Thoracic aorta (tissue), 2 donors: ENCODE measurements around the gene LRRC40. TPM values are rescaled to one million over a fixed set of nuclear protein-coding genes. Genes with fewer than 3 reads are reported as not detected.

Experiments
- ATAC-seq: fragments of 150-250 bp; one replicate; pipeline ENCODE4 v1.8.0; 2017; ENCODE audit warnings: low read depth; ENCODE audit not compliant: insufficient number of reproducible peaks, low FRiP score
- DNase-seq: peaks from one replicate; pipeline ENCODE4 v3.0.0-alpha.2; 2020; ENCODE audit warnings: low spot score
- H3K27ac ChIP-seq, 2 donors: fragments of 200-600 bp; sonication (generic); 1 replicate in 1 of 2; 2 replicates in 1 of 2; pipeline ENCODE4 v1.5.1; 2016; ENCODE audit warnings: mild to moderate bottlenecking in 2 of 2, moderate library complexity in 2 of 2
- H3K27me3 ChIP-seq: fragments of 200-600 bp; sonication (generic); replicated peaks from 2 replicates; pipeline ENCODE4 v1.6.0; 2016; ENCODE audit warnings: mild to moderate bottlenecking; ENCODE audit not compliant: insufficient read depth
- H3K36me3 ChIP-seq: fragments of 200-600 bp; sonication (generic); one replicate; pipeline ENCODE4 v1.5.1; 2016
- H3K4me1 ChIP-seq, 2 donors: fragments of 200-600 bp; sonication (generic); 1 replicate in 1 of 2; 2 replicates in 1 of 2; pipeline versions ENCODE4 v1.5.1 to v1.6.0; 2016; ENCODE audit warnings: low read depth in 2 of 2, mild to moderate bottlenecking in 1 of 2; ENCODE audit not compliant: control insufficient read depth in 1 of 2
- H3K4me3 ChIP-seq: fragments of 200-600 bp; sonication (generic); 2 replicates; pipeline ENCODE4 v1.5.1; 2016; ENCODE audit warnings: mild to moderate bottlenecking
- H3K9me3 ChIP-seq: fragments of 200-600 bp; sonication (generic); 2 replicates; pipeline ENCODE4 v1.5.1; 2016
- CTCF ChIP-seq: fragments of 200-600 bp; sonication (generic); IDR thresholded peaks from one replicate; pipeline ENCODE4 v1.5.1; 2019; ENCODE audit warnings: antibody characterized with exemption
- total RNA-seq, 2 donors: library from RNA; depleted of rRNA; stranded (reverse); fragments of >200 nt; gene quantifications; one replicate each; pipeline versions ENCODE4 v1.1.0 to v1.2.3, GENCODE V29; 2016

The LRRC40 gene
- total RNA-seq, result 10 to 100 TPM in 1 of 2 donors, 1 to 10 TPM in 1; 8.8 to 12.4 TPM

GRCh38 chr1:70205434-70206118 lies at the start of gene LRRC40:
LRRC40 (minus strand) TSS chr1:70205579; CDS start chr1:70205540, 39 bp downstream.
- TF ChIP-seq CTCF, result no peak
- DNase-seq (peak; percentile 77), ATAC-seq (peak; percentile 94)
- Histone ChIP-seq H3K27ac (peak within 1 kb of the TSS; percentile 92 to 96), H3K27me3 (no peaks in the 10 kb centered on the region), H3K4me1 (peaks cover 35 to 55% of the 10 kb centered on the region in 2 donors), H3K9me3 (no peaks in the 10 kb centered on the region), H3K4me3 (peak within 1 kb of the TSS; percentile 79), H3K36me3 (no peaks in the 10 kb centered on the region)

- TF ChIP-seq CTCF, result no peak
- Histone ChIP-seq H3K9me3 (no peaks in the 10 kb centered on the region), H3K4me1 (no peaks in the 10 kb centered on the region), H3K27ac (no peak overlapping the region), H3K27me3 (no peaks in the 10 kb centered on the region), H3K36me3 (peaks cover 55% of the 10 kb centered on the region), H3K4me3 (no peak overlapping the region)
- no peak for ATAC-seq
- no peak for DNase-seq
Measured at GRCh38 chr1:70248729-70249128, 43.4 kb upstream of the LRRC40 start.

GRCh38 chr1:70247768-70248167 lies 42.4 kb upstream of the LRRC40 start:
- ATAC-seq (no peak), DNase-seq (no peak)
- no peaks in the 10 kb centered on the region for H3K27me3 ChIP-seq
- TF ChIP-seq CTCF, result no peak
- no peaks in the 10 kb centered on the region for H3K9me3 ChIP-seq
- H3K4me1 ChIP-seq, result no peaks in the 10 kb centered on the region
- no peak overlapping the region for H3K4me3 ChIP-seq
- peaks cover 62% of the 10 kb centered on the region for H3K36me3 ChIP-seq
- no peak overlapping the region for H3K27ac ChIP-seq

- Histone ChIP-seq H3K9me3 (no peaks in the 10 kb centered on the region), H3K36me3 (peaks cover 69% of the 10 kb centered on the region), H3K27me3 (no peaks in the 10 kb centered on the region), H3K4me1 (no peaks in the 10 kb centered on the region), H3K4me3 (no peak overlapping the region), H3K27ac (no peak overlapping the region)
- no peak for DNase-seq
- no peak for TF ChIP-seq CTCF
- ATAC-seq, result no peak
Measured at GRCh38 chr1:70247122-70247521, 41.7 kb upstream of the LRRC40 start.

- TF ChIP-seq CTCF, result no peak
- ATAC-seq, result no peak
- Histone ChIP-seq H3K9me3 (no peaks in the 10 kb centered on the region), H3K27ac (no peak overlapping the region), H3K4me1 (no peaks in the 10 kb centered on the region), H3K4me3 (no peak overlapping the region), H3K27me3 (no peaks in the 10 kb centered on the region), H3K36me3 (peaks cover 73% of the 10 kb centered on the region)
- DNase-seq, result no peak
Measured at GRCh38 chr1:70239940-70240339, 34.6 kb upstream of the LRRC40 start.
